Activated CD4-positive, alpha-beta T cell treated with anti-CD3 and anti-CD28 coated beads for 48 hours (primary cell): ENCODE measurements around the gene SEC14L1.

ENCODE experiments used
- DNase-seq: peaks from one replicate; pipeline ENCODE4 v3.0.0-alpha.2; 2020

Gene SEC14L1

GRCh38 chr17:77194179-77194578, 53.4 kb downstream of the SEC14L1 start:
- no peak for DNase-seq

GRCh38 chr17:77196251-77196650, 55.5 kb downstream of the SEC14L1 start:
- DNase-seq, result no peak

- no peak for DNase-seq
Measured at GRCh38 chr17:77197115-77197514, 56.3 kb downstream of the SEC14L1 start.

- DNase-seq, result no peak
Measured at GRCh38 chr17:77200711-77201110, 59.9 kb downstream of the SEC14L1 start.

GRCh38 chr17:77203436-77203835, 62.7 kb downstream of the SEC14L1 start:
- DNase-seq, result no peak

- DNase-seq, result no peak
Measured at GRCh38 chr17:77203846-77204245, 63.1 kb downstream of the SEC14L1 start.

GRCh38 chr17:77204536-77204935, 63.8 kb downstream of the SEC14L1 start:
- DNase-seq, result no peak

- DNase-seq, result no peak
Measured at GRCh38 chr17:77205396-77206125, 64.8 kb downstream of the SEC14L1 start.

- DNase-seq, result no peak
Measured at GRCh38 chr17:77206158-77206956, 65.6 kb downstream of the SEC14L1 start.

- no peak for DNase-seq
Measured at GRCh38 chr17:77207689-77208216, 67.0 kb downstream of the SEC14L1 start.

GRCh38 chr17:77208217-77208808, 67.5 kb downstream of the SEC14L1 start:
- DNase-seq, result no peak

- DNase-seq, result no peak
Measured at GRCh38 chr17:77208856-77209255, 68.1 kb downstream of the SEC14L1 start.

GRCh38 chr17:77209330-77209748, 68.6 kb downstream of the SEC14L1 start:
- DNase-seq, result no peak

GRCh38 chr17:77210331-77210730, 69.6 kb downstream of the SEC14L1 start:
- DNase-seq, result no peak

GRCh38 chr17:77210946-77211541, 70.3 kb downstream of the SEC14L1 start:
- no peak for DNase-seq

- no peak for DNase-seq
Measured at GRCh38 chr17:77211681-77212080, 70.9 kb downstream of the SEC14L1 start.

GRCh38 chr17:77212081-77212832, 71.5 kb downstream of the SEC14L1 start:
- no peak for DNase-seq

- no peak for DNase-seq
Measured at GRCh38 chr17:77212833-77213777, 72.3 kb downstream of the SEC14L1 start.

- DNase-seq, result no peak
Measured at GRCh38 chr17:77213778-77214132, 73.0 kb downstream of the SEC14L1 start.

- DNase-seq, result no peak
Measured at GRCh38 chr17:77214328-77214727, 73.6 kb downstream of the SEC14L1 start.

- DNase-seq, result peak; percentile 15
Measured at GRCh38 chr17:77214743-77215142, 74.0 kb downstream of the SEC14L1 start.
